K562 (cell line): ENCODE data around the gene P2RY13. TPM values are rescaled to one million over a fixed set of nuclear protein-coding genes. Genes with fewer than 3 reads are reported as not detected.

Source experiments
- ATAC-seq: fragments of 200-7000 bp; cut with Tn5 transposase; 3 replicates; pipeline ENCODE4 v1.9.1; 2020; ENCODE audit warnings: moderate library complexity
- BruUV-seq: library from RNA; stranded (reverse); fragments of 400-500 nt; replicated peaks from 2 replicates; lab custom pipeline; 2021; lab: Mats Ljungman, UMichigan
- CTCF ChIA-PET: fragments of 300-600 bp; formaldehyde crosslinking; extraction: SDS; loops from one replicate; lab custom pipeline; 2021; ENCODE audit warnings: low intra/inter-chr PET ratio; lab: Yijun Ruan, JAX
- POLR2A ChIA-PET: fragments of 300-600, 350-650 bp; sonication (Branson Sonifier 250); formaldehyde crosslinking; extraction: SDS; loops from one replicate; lab custom pipeline; 2021; ENCODE audit warnings: antibody characterized with exemption, inconsistent platforms; lab: Yijun Ruan, JAX
- DNase-seq, 4 experiments: peaks; one replicate each; pipeline versions ENCODE4 v3.0.0 to v3.0.0-alpha.2; 2011 to 2018; ENCODE audit warnings: low spot score in 3 of 4, mixed read lengths in 3 of 4; ENCODE audit errors: extremely low read depth in 1 of 4
- FAIRE-seq: peaks from 2 replicates; lab custom pipeline; 2011; peaks lifted over from hg19 to GRCh38; lab: Jason Lieb, UNC
- H2AFZ ChIP-seq: 2 replicates; pipeline ENCODE4 v1.6.0; 2011; ENCODE audit warnings: low read depth, low read length, control low read depth, inconsistent platforms
- H3K27ac ChIP-seq: fragments of 200-600 bp; 3 replicates; pipeline ENCODE4 v1.8.0; 2011; ENCODE audit warnings: low read depth, mild to moderate bottlenecking, control low read depth, inconsistent platforms, low read length, moderate library complexity, mixed read lengths; ENCODE audit errors: extremely low read depth
- H3K27me3 ChIP-seq, 2 experiments: fragments of 300-600 bp in 1 of 2; 2 replicates in 1 of 2; 3 replicates in 1 of 2; pipeline versions ENCODE4 v1.6.0 to v1.8.0; 2011; ENCODE audit warnings: inconsistent platforms in 2 of 2, low read length in 2 of 2, mild to moderate bottlenecking in 1 of 2, mixed read lengths in 1 of 2, moderate library complexity in 1 of 2; ENCODE audit not compliant: control insufficient read depth in 2 of 2, insufficient read depth in 2 of 2
- H3K36me3 ChIP-seq: fragments of 300-600 bp; 3 replicates; pipeline ENCODE4 v1.8.0; 2011; ENCODE audit warnings: mild to moderate bottlenecking, low read length, inconsistent platforms; ENCODE audit not compliant: control insufficient read depth, insufficient read depth
- H3K4me1 ChIP-seq, 2 experiments: fragments of 200-600 bp in 1 of 2; replicated peaks in 1 of 2; 2 replicates in 1 of 2; 3 replicates in 1 of 2; pipeline versions ENCODE4 v1.5.1 to v1.8.0; 2011; ENCODE audit warnings: inconsistent platforms in 2 of 2, low read length in 2 of 2, mild to moderate bottlenecking in 1 of 2, mixed read lengths in 1 of 2, moderate library complexity in 1 of 2; ENCODE audit not compliant: control insufficient read depth in 2 of 2, insufficient read depth in 2 of 2
- H3K4me2 ChIP-seq: 2 replicates; pipeline ENCODE4 v1.6.1; 2011; ENCODE audit warnings: low read length, control low read depth, inconsistent platforms, mixed read lengths; ENCODE audit not compliant: insufficient read depth
- H3K4me3 ChIP-seq: fragments of 200-600 bp; sonication (generic), shearing (Covaris generic); 2 replicates; pipeline ENCODE4 v1.5.1; 2016; ENCODE audit warnings: control low read depth, inconsistent platforms
- H3K79me2 ChIP-seq: fragments of 200-600 bp; 3 replicates; pipeline ENCODE4 v1.8.0; 2011; ENCODE audit warnings: low read length, inconsistent platforms; ENCODE audit not compliant: control insufficient read depth, insufficient read depth
- H3K9ac ChIP-seq, 2 experiments: 2 replicates each; pipeline versions ENCODE4 v1.6.0 to v1.6.1; 2011; ENCODE audit warnings: low read depth in 2 of 2, low read length in 2 of 2, control low read depth in 1 of 2, inconsistent platforms in 1 of 2, mild to moderate bottlenecking in 1 of 2, mixed read lengths in 1 of 2; ENCODE audit not compliant: insufficient read depth in 1 of 2
- H3K9me1 ChIP-seq: one replicate; pipeline ENCODE4 v1.6.0; 2011; ENCODE audit warnings: inconsistent platforms, mild to moderate bottlenecking, low read length, moderate library complexity; ENCODE audit not compliant: control insufficient read depth, insufficient read depth
- H3K9me3 ChIP-seq: replicated peaks from 2 replicates; pipeline ENCODE4 v1.5.1; 2011; ENCODE audit warnings: low read depth, low read length, inconsistent platforms; ENCODE audit not compliant: control insufficient read depth, insufficient read depth
- H4K20me1 ChIP-seq: replicated peaks from 2 replicates; pipeline ENCODE4 v1.6.1; 2011; ENCODE audit warnings: low read length, inconsistent platforms, mixed read lengths; ENCODE audit not compliant: control insufficient read depth, insufficient read depth
- CCNT2 ChIP-seq: IDR thresholded peaks from 2 replicates; pipeline ENCODE4 v1.6.1; 2011; ENCODE audit warnings: borderline replicate concordance, low read depth, mild to moderate bottlenecking, moderate library complexity, mixed read lengths, low read length; ENCODE audit not compliant: insufficient read length; ENCODE audit errors: extremely low read depth
- DDX20 ChIP-seq: fragments of 450-650 bp; IDR thresholded peaks from 2 replicates; pipeline ENCODE4 v1.6.1; 2016; ENCODE audit warnings: missing genetic modification characterization, low read depth, mild to moderate bottlenecking, missing compliant biosample characterization, moderate library complexity
- GATA2 ChIP-seq: sonication (generic); formaldehyde crosslinking; IDR thresholded peaks from 2 replicates; pipeline ENCODE4 v1.4.0; 2020; ENCODE audit warnings: mild to moderate bottlenecking, missing genetic modification reagents
- HDGF ChIP-seq: fragments of 450-650 bp; IDR thresholded peaks from 2 replicates; pipeline ENCODE4 v1.6.1; 2016
- HSF4 ChIP-seq: fragments of 250-450 bp; sonication (Bioruptor Pico); IDR thresholded peaks from 2 replicates; pipeline ENCODE4 v2.1.2; 2022; ENCODE audit warnings: mild to moderate bottlenecking, moderate library complexity, borderline replicate concordance
- KAT7 ChIP-seq: sonication (generic); formaldehyde crosslinking; IDR thresholded peaks from 2 replicates; pipeline ENCODE4 v1.8.0; 2022; ENCODE audit warnings: missing genetic modification reagents, mild to moderate bottlenecking, borderline replicate concordance
- MITF ChIP-seq: IDR thresholded peaks from 2 replicates; pipeline ENCODE4 v1.6.1; 2014; ENCODE audit warnings: antibody characterized with exemption
- NCOA2 ChIP-seq, 2 experiments: fragments of 450-650 bp; IDR thresholded peaks; 2 replicates each; pipeline ENCODE4 v1.6.1; 2018; ENCODE audit warnings: mild to moderate bottlenecking in 2 of 2, moderate library complexity in 1 of 2; ENCODE audit not compliant: partially characterized antibody in 2 of 2
- NFIX ChIP-seq: fragments of 250-450 bp; sonication (Bioruptor Pico); IDR thresholded peaks from 2 replicates; pipeline ENCODE4 v1.4.0; 2020; ENCODE audit warnings: low read depth, mild to moderate bottlenecking, moderate library complexity
- NR2C1 ChIP-seq, 2 experiments: fragments of 450-650 bp; IDR thresholded peaks; 2 replicates each; pipeline ENCODE4 v1.6.1; 2017; ENCODE audit warnings: mild to moderate bottlenecking in 2 of 2, antibody characterized with exemption in 1 of 2, inconsistent platforms in 1 of 2, missing compliant biosample characterization in 1 of 2, missing genetic modification characterization in 1 of 2
- NR2C2 ChIP-seq, 2 experiments: fragments of 200-800 bp in 1 of 2; sonication (Bioruptor generic) in 1 of 2; sonication (generic) in 1 of 2; formaldehyde crosslinking in 1 of 2; IDR thresholded peaks; 2 replicates each; pipeline versions ENCODE4 v1.6.1 to v1.8.0; 2016 to 2022; ENCODE audit warnings: mild to moderate bottlenecking in 1 of 2, missing compliant biosample characterization in 1 of 2, missing genetic modification characterization in 1 of 2, missing genetic modification reagents in 1 of 2
- PHB2 ChIP-seq: fragments of 450-650 bp; IDR thresholded peaks from 2 replicates; pipeline ENCODE4 v1.6.1; 2017; ENCODE audit warnings: low read depth
- PTTG1 ChIP-seq: fragments of 450-650 bp; IDR thresholded peaks from 2 replicates; pipeline ENCODE4 v1.6.1; 2016; ENCODE audit warnings: low read depth, mild to moderate bottlenecking, missing genetic modification characterization, missing compliant biosample characterization
- RBBP5 ChIP-seq: fragments of 200-600 bp; sonication (generic); IDR thresholded peaks from 2 replicates; pipeline ENCODE4 v1.6.1; 2012; ENCODE audit warnings: borderline replicate concordance, mild to moderate bottlenecking, low read length, control low read depth, inconsistent platforms; ENCODE audit not compliant: insufficient read depth, poor library complexity, severe bottlenecking
- ZFP1 ChIP-seq: fragments of 450-650 bp; formaldehyde crosslinking; IDR thresholded peaks from 2 replicates; pipeline ENCODE4 v1.4.0; 2020; ENCODE audit warnings: mild to moderate bottlenecking, mixed read lengths
- ZNF263 ChIP-seq: sonication (generic); formaldehyde crosslinking; IDR thresholded peaks from 2 replicates; pipeline ENCODE4 v1.8.0; 2022; ENCODE audit warnings: mild to moderate bottlenecking, missing genetic modification reagents, borderline replicate concordance
- WGBS: fragments of 100-300 bp; shearing (Covaris generic); methylation state at CpG from one replicate; pipeline ENCODE4 v1.1.6; 2016; ENCODE audit warnings: low coverage, mixed read lengths; ENCODE audit not compliant: insufficient coverage; ENCODE audit errors: missing lambda C conversion rate; 5-methylcytosine and 5-hydroxymethylcytosine counted together
- in situ Hi-C: fragments of 300-500 bp; cut with MboI; formaldehyde crosslinking; loops from 4 replicates; pipeline ENCODE4 v1.15.0; 2018; ENCODE audit warnings: inconsistent platforms, mixed read lengths
- intact Hi-C: fragments of 100-400 bp; cut with micrococcal nuclease; formaldehyde crosslinking; loops from 2 replicates; pipeline ENCODE4 v1.14.2; 2022
- polyA plus RNA-seq, 8 experiments: library from polyadenylated mRNA; depleted of rRNA in 4 of 8; stranded (reverse) in 5 of 8; unstranded in 3 of 8; fragments of >200 nt; fragmentation: Nextera tagmentation in 2 of 8; fragmentation: Illumina TruSeq in 1 of 8; extraction: Ambion mirVana in 2 of 8; extraction: Trizol in 1 of 8; gene quantifications; 2 replicates each; pipeline versions ENCODE4 v1.2.1 to v1.2.3, GENCODE V29; 2011 to 2014; ENCODE audit warnings: inconsistent platforms in 1 of 8, missing spikeins in 1 of 8
- total RNA-seq, 7 experiments: library from RNA; depleted of rRNA in 6 of 7; stranded (reverse); fragments of >200 nt in 6 of 7; fragmentation: Illumina TruSeq in 2 of 7; extraction: Trizol in 2 of 7; gene quantifications; 2 replicates each; pipeline versions ENCODE4 v1.2.1 to v1.2.3, GENCODE V29; 2011 to 2021; ENCODE audit warnings: low replicate concordance in 1 of 7

The P2RY13 gene
- total and polyA plus RNA-seq, 9 of the 15 experiments (the other 6 are each of a cell fraction or from before 2014, with no cell fraction given), result not detected

- Histone ChIP-seq H2AFZ (no peak overlapping the region), H3K27me3 (peaks cover 2 to 8% of the 10 kb centered on the region in 2 experiments; a peak in 2 of 5 replicates), H4K20me1 (no peaks in the 10 kb centered on the region), H3K9me1 (no peaks in the 10 kb centered on the region), H3K4me2 (no peak overlapping the region), H3K9ac (no peak overlapping the region), H3K9me3 (no peaks in the 10 kb centered on the region), H3K4me1 (no peaks in the 10 kb centered on the region), H3K27ac (no peak overlapping the region), H3K36me3 (no peaks in the 10 kb centered on the region), H3K79me2 (no peaks in the 10 kb centered on the region), H3K4me3 (no peak overlapping the region)
- DNase-seq, result no peak
- FAIRE-seq, result no peak
- no peak for TF ChIP-seq NFIX
- TF ChIP-seq PTTG1 (tag), result no peak
- no peak for TF ChIP-seq DDX20 (tag)
- TF ChIP-seq ZNF263, result no peak
- TF ChIP-seq GATA2 (CRISPR knock-in tag), result no peak
- BruUV-seq, result no TSS peak
- ChIA-PET POLR2A (interaction anchor here (0.7 kb wide), 1 partner anchor 12 kb away, joined by 3 read pairs; no protein-coding TSS in a partner anchor), CTCF (no interaction called here)
- 14% methylated on average over 1 of the region's 1 CpG for WGBS
- in situ Hi-C loops, result no loop called here
- ATAC-seq, result no peak
- intact Hi-C loops, result no loop called here
These were observed 6.8 kb downstream of the P2RY13 start for GRCh38 chr3:151322511-151322910.

GRCh38 chr3:151321526-151321925, 7.8 kb downstream of the P2RY13 start:
- H3K9me1 ChIP-seq, result no peaks in the 10 kb centered on the region
- no peak for FAIRE-seq
- WGBS, result 0% methylated on average over 1 of the region's 1 CpG
- ChIA-PET POLR2A (no interaction called here), CTCF (no interaction called here)
- H3K36me3 ChIP-seq, result no peaks in the 10 kb centered on the region
- no peak for DNase-seq
- H3K4me3 ChIP-seq, result no peak overlapping the region
- H3K4me2 ChIP-seq, result no peak overlapping the region
- in situ Hi-C loops (no loop called here), intact Hi-C loops (no loop called here)
- no peaks in the 10 kb centered on the region for H4K20me1 ChIP-seq
- H3K79me2 ChIP-seq, result no peaks in the 10 kb centered on the region
- ATAC-seq, result no peak
- H3K27ac ChIP-seq, result no peak overlapping the region
- no peaks in the 10 kb centered on the region for H3K9me3 ChIP-seq
- no peak overlapping the region for H2AFZ ChIP-seq
- H3K4me1 ChIP-seq, result no peaks in the 10 kb centered on the region
- no TSS peak for BruUV-seq
- H3K27me3 ChIP-seq, result peaks cover 2 to 8% of the 10 kb centered on the region in 2 experiments; a peak in 2 of 5 replicates
- no peak overlapping the region for H3K9ac ChIP-seq
- TF ChIP-seq HDGF (no peak), NR2C2 (CRISPR knock-in tag; IDR thresholded peaks at IDR 0.05) (no peak), NR2C2 (tag; IDR thresholded peaks at IDR 0.05) (no peak), NR2C1 (IDR thresholded peaks at IDR 0.05) (no peak), NR2C1 (tag; IDR thresholded peaks at IDR 0.05) (no peak), RBBP5 (no peak), NCOA2 (IDR thresholded peaks at IDR 0.05; ENCODE audit: partially characterized antibody in 2 of 2) (no peak), ZFP1 (CRISPR knock-in tag) (no peak), PHB2 (no peak), KAT7 (CRISPR knock-in tag) (no peak), CCNT2 (no peak), MITF (no peak), HSF4 (CRISPR knock-in tag) (no peak)
